ENCODE measurements around the gene DLG1.
"Not testable (repeated sequence)": the region's sequence is repeated elsewhere in the genome, so short reads cannot be mapped to it uniquely, and the experiment has no call there.

DLG1 gene

GRCh38 chr3:197239857-197240256, 58.6 kb downstream of the DLG1 start:
- DNase-seq = no peak

GRCh38 chr3:197238842-197239241, 59.6 kb downstream of the DLG1 start:
- DNase-seq = no peak

GRCh38 chr3:197237897-197238296, 60.5 kb downstream of the DLG1 start:
- DNase-seq = no peak

GRCh38 chr3:197236362-197236761, 62.0 kb downstream of the DLG1 start:
- DNase-seq = no peak

- no peak for DNase-seq
Measured at GRCh38 chr3:197234947-197235914, 63.2 kb downstream of the DLG1 start.

GRCh38 chr3:197231321-197231720, 67.1 kb downstream of the DLG1 start:
- no peak for DNase-seq

GRCh38 chr3:197229836-197230235, 68.6 kb downstream of the DLG1 start:
- no peak for DNase-seq

- no peak for DNase-seq
Measured at GRCh38 chr3:197229178-197229577, 69.2 kb downstream of the DLG1 start.

- DNase-seq = no peak
Measured at GRCh38 chr3:197227780-197228574, 70.4 kb downstream of the DLG1 start.

- no peak for DNase-seq
Measured at GRCh38 chr3:197226179-197226578, 72.2 kb downstream of the DLG1 start.

- no peak for DNase-seq
Measured at GRCh38 chr3:197225579-197225978, 72.8 kb downstream of the DLG1 start.

GRCh38 chr3:197224034-197224444, 74.4 kb downstream of the DLG1 start:
- DNase-seq = peak; percentile 61 to 81

GRCh38 chr3:197222937-197223370, 75.5 kb downstream of the DLG1 start:
- DNase-seq = no peak

- DNase-seq = no peak
Measured at GRCh38 chr3:197219619-197220018, 78.8 kb downstream of the DLG1 start.

GRCh38 chr3:197218210-197218609, 80.2 kb downstream of the DLG1 start:
- DNase-seq = no peak

- no peak for DNase-seq
Measured at GRCh38 chr3:197216914-197217313, 81.5 kb downstream of the DLG1 start.

- DNase-seq = no peak
Measured at GRCh38 chr3:197216169-197216860, 82.1 kb downstream of the DLG1 start.

- DNase-seq = no peak
Measured at GRCh38 chr3:197212290-197212689, 86.1 kb downstream of the DLG1 start.

GRCh38 chr3:197211698-197212097, 86.7 kb downstream of the DLG1 start:
- DNase-seq = not testable (repeated sequence)

- no peak for DNase-seq
Measured at GRCh38 chr3:197209366-197210260, 88.8 kb downstream of the DLG1 start.

- DNase-seq = no peak
Measured at GRCh38 chr3:197206913-197207312, 91.5 kb downstream of the DLG1 start.

GRCh38 chr3:197205675-197206074, 92.7 kb downstream of the DLG1 start:
- DNase-seq = peak; percentile 4 to 21
